NCI-H146 treated with DMSO at 0.1 percent for 48 hours (cell line): ENCODE data around the gene PTPRN2.
"Not testable (repeated sequence)": the region's sequence is repeated elsewhere in the genome, so short reads cannot be mapped to it uniquely, and the experiment has no call there.

ENCODE experiments used
- DNase-seq: peaks from one replicate; lab custom pipeline; 2025; ENCODE audit not compliant: unreplicated experiment; lab: John Stamatoyannopoulos, UW

PTPRN2 gene

GRCh38 chr7:158312789-158313188, 274.8 kb downstream of the PTPRN2 start:
- no peak for DNase-seq

- DNase-seq = no peak
These were observed 275.8 kb downstream of the PTPRN2 start for GRCh38 chr7:158311791-158312190.

- DNase-seq = no peak
These were observed 276.5 kb downstream of the PTPRN2 start for GRCh38 chr7:158310924-158311666.

DNA sequence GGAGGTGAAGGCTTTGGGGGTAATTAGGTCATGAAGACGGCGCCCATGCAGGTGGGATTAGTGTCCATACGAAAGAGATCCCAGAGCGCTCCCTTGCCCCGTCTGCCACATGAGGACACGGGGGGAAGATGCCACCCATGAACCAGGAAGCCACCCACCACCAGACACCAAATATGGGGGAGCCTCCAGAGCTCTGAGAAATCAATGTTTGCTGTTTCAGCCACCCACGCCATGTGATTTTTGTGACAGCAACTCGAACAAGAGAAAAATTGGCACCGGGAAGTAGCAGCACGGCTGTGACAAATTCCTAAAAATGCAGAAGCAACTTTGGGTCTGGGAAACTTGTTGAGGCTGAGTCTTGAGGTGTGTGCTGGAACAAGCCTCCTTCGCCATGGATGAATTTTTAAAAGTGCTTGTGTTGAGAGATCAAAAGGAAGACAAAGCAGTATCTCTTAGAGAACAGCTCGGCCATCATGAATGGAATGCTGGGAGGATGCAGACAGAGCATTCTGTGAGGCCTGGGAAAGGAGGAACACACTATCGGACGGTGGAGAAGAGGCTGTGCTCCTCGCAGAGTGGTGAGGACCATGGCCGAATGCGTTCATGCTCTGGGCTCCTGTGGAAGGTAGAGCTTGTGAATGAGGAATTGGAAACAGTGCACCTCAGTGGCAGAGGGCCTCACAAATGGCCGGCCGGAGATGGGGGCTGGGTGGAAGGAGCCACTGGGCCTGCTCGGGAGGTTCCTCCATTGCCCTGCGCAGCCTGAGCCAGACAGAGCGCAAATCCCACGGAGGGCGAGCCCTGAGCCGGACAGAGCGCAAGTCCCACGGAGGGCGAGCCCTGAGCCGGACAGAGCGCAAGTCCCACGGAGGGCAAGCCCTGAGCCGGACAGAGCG, 277.5 kb downstream of the PTPRN2 start:
- no peak for DNase-seq

DNA sequence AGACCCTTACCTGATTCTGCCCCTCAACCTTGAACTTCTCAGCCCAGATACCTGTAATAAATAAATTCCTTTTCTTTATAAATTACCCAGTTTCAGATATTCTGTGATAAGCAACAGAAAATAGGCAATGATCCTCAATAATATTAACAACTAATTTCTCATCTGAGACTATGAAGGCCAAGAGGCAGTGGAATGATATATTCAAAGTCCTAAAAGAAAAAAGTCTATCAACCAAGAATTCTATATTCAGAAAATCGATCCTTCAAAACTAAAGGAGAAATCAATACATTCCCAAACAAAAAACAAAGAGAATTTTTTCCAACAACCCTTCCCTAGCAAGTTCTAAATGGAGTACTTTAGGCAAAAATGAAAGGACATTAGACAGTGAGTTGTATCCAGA, 279.6 kb downstream of the PTPRN2 start:
- DNase-seq = no peak

DNA sequence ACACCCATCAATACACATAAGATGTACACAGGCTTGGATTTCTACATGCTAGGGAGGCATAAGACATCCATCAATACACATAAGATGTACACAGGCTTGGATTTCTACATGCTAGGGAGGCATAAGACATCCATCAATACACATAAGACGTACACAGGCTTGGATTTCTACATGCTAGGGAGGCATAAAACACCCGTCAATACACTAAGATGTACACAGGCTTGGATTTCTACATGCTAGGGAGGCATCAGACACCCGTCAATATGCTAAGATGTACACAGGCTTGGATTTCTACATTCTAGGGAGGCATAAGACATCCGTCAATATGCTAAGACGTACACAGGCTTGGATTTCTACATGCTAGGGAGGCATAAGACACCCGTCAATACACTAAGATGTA, 283.6 kb downstream of the PTPRN2 start:
- not testable (repeated sequence) for DNase-seq

GRCh38 chr7:158303121-158303520, 284.5 kb downstream of the PTPRN2 start:
- DNase-seq = no peak

GRCh38 chr7:158302274-158303070, 285.2 kb downstream of the PTPRN2 start:
- DNase-seq = no peak

GRCh38 chr7:158301207-158301606, 286.4 kb downstream of the PTPRN2 start:
- no peak for DNase-seq

- no peak for DNase-seq
These were observed 287.2 kb downstream of the PTPRN2 start for GRCh38 chr7:158300427-158300826.

DNA sequence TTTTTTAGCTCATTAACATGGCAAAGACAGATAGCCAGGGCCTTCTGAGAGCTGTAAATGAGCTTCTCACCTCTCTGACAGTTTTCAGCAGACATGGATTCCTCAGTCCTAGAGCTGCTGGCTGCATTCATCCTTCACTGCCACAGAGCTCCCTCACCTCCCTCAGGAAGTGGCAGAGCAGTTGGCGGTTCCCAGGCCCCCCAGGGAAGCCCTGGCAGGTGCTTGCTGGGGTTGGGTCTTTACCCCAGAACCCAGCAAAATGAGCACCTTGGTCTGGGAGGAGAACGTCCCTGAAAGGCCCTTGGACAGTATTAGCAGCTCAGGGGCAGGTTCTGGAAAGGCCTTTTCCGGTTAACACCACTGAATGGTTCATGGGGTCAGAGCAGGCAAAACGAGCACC, 288.0 kb downstream of the PTPRN2 start:
- no peak for DNase-seq

GRCh38 chr7:158296798-158297104, 290.9 kb downstream of the PTPRN2 start:
- DNase-seq = no peak

DNA sequence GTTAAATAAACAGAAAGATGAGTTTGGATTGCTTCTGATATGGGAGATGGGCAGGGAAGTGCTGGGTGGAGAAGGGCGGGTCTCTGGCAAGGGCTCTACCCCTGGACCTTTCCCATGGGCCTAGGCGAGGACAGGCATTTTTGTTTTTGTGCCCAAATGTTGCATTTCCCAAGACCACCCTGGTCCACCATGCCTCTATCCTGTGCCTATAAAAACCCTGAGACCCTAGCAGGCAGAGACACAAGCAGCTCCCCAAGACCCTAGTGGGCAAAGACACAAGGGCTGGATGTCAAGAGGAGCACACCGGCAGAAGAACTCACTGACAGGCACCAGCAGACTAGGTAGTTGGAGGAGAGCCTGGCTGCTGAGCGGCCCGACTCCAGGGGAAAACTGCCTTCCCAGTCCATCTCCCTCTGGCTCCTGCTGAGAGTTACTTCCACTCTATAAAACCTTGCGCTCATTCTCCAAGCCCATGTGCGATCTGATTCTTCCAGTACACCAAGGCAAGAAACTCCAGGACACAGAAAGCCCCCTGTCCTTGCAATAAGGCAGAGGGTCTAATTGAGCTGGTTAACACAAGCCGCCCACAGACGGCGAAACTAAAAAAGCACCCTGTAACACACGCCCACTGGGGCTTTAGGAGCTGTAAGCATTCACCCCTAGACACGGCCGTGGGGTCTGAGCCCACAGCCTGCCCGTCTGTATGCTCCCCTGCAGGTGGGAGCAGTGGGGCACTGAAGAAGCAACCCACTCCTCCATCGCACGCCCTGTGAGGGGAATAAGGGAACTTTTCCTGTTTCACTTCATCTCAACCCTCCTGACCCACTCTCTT, 291.4 kb downstream of the PTPRN2 start:
- DNase-seq = no peak

GRCh38 chr7:158294468-158295215, 293.0 kb downstream of the PTPRN2 start:
- DNase-seq = not testable (repeated sequence)

DNA sequence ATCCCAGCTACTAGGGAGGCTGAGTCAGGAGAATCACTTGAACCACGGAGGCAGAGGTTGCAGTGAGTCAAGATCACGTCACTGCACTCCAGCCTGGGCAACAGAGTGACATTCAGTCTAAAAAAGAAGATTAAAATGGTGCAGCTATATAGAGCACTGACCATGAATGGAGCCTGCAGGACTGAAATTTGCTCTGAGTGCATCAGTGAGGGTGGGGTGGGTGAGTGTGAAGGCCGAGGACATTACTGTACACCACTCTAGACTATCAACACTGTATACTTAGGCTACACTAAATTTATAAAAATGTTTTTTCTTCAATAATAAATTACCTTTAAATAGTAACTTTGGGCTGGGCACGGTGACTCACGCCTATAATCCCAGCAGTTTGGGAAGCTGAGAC, 294.7 kb downstream of the PTPRN2 start:
- no peak for DNase-seq

- DNase-seq = no peak
These were observed 295.6 kb downstream of the PTPRN2 start for GRCh38 chr7:158291998-158292397.

DNA sequence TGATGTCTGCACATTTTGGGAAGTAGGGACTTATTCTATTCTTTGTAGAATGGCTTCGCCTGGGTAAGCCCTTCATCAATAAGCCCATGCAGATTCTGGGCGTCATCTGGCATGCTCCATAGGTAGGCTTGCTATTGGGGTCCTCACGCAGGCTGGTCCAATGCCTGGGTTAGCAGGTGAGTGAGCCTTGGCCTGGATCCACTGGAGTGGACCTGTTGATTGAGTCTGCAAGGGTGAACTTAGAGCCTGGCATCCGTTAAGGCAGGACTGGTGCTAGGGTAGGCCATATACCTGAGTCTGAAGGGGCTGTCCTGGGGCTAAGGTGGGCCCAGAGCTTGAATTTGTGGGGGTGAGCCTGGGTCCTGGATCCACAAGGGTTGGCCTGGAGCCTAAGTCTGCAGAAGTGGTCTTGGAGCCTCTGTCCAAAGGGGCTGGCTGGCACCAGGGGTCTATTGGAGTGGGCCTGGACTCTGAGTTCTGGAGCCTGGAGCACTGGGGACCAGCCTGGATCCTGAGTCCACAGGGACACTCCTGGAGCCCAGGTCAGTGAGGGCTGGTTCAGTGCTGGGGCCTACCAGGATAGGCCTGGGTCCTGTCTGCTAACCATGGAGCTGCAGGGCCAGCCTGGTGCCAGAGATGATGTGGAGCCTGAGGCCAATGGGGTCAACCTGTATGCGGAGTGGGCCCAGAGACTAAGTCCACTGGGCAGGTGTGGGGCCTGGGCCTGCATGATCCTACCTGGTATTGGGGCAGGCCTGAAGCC, 297.7 kb downstream of the PTPRN2 start:
- DNase-seq = no peak

DNA sequence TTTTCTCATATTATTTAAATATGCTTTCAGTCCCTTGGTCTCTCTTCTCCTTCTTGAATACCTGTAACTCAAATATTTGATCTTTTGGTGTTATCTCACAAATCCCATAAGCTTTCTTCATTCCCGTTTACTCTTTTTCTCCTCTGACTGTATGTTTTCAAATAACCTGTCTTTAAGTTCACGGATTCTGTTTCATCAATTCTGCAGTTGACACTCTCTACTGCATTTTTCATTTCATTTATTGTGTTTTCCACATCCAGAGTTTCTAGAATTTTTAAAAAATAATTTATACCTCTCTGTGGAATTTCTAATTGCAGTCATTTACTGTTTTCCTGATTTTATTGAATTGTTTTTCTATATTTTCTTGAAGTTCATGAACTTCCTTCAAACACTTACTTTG, 298.4 kb downstream of the PTPRN2 start:
- DNase-seq = no peak

GRCh38 chr7:158286210-158286609, 301.4 kb downstream of the PTPRN2 start:
- no peak for DNase-seq
